ENCODE results near the gene AKAP17A.
"Not testable (repeated sequence)": the region's sequence is repeated elsewhere in the genome, so short reads cannot be mapped to it uniquely, and the experiment has no call there.

Gene AKAP17A

DNA sequence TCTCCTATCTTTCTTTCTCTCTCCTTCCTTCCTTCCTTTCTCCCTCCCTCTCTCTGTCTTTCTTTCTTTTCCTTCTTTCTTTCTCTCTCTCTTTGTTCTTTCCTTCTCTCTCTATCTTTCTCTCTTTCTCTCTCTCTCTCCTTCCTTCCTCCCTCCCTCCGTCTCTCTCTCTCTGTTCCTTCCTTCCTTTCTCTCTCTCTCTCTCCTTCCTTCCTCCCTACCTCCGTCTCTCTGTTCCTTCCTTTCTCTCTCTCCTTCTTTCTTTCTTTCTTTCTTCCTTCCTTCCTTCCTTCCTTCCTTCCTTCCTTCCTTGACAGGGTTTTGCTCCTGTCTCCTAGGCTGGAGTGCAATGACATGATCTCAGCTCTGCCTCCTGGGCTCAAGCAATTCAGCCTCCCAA is 30.2 kb upstream of the AKAP17A start:
- Histone ChIP-seq H3K4me2 (ENCODE audit: low read depth, low read length) (no peak overlapping the region), H3K9ac (ENCODE audit: low read length) (no peak overlapping the region), H3K4me3 (ENCODE audit: low read length) (no peak overlapping the region)

DNA sequence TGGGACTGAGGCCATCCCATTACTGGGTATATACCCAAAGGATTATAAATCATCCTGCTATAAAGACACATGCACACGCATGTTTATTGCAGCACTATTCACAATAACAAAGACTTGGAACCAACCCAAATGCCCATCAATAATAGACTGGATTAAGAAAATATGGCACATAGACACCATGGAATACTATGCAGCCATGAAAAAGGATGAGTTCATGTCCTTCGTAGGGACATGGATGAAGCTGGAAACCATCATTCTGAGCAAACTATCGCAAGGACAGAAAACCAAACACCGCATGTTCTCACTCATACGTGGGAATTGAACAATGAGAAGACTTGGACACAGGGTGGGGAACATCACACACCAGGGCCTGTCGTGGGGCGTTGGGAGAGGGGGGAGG is 27.3 kb upstream of the AKAP17A start:
- not testable (repeated sequence) for H2AFZ ChIP-seq (ENCODE audit: low read length); H3K4me2 ChIP-seq (ENCODE audit: low read depth, low read length); H3K27ac ChIP-seq (ENCODE audit: low read length); DNase-seq; H3K9me3 ChIP-seq (replicated peaks; ENCODE audit: insufficient read depth, low read length); H3K4me1 ChIP-seq (ENCODE audit: low read length); H3K27me3 ChIP-seq (replicated peaks; ENCODE audit: insufficient read depth, low read length); H3F3A ChIP-seq (ENCODE audit: insufficient read depth, low read length); H3K4me3 ChIP-seq (ENCODE audit: low read length); H3K36me3 ChIP-seq (replicated peaks; ENCODE audit: insufficient read depth, low read length); H4K20me1 ChIP-seq (ENCODE audit: insufficient read depth, low read length); H3K9me2 ChIP-seq (replicated peaks; ENCODE audit: insufficient read depth, low read length); H3K9ac ChIP-seq (ENCODE audit: low read length); H3K79me2 ChIP-seq (ENCODE audit: low read length)

More for the DNA sequence above, 30.2 kb upstream of the AKAP17A start:
- Histone ChIP-seq H3K27me3 (replicated peaks; ENCODE audit: insufficient read depth, low read length) (no peaks in the 10 kb centered on the region), H3K4me1 (ENCODE audit: low read length) (0 out of 2 replicates have a peak, but pooled peaks cover 4% of the 10 kb centered on the region), H3K79me2 (ENCODE audit: low read length) (no peaks in the 10 kb centered on the region), H2AFZ (ENCODE audit: low read length) (no peak overlapping the region), H3K9me2 (replicated peaks; ENCODE audit: insufficient read depth, low read length) (no peaks in the 10 kb centered on the region), H3K27ac (ENCODE audit: low read length) (no peak overlapping the region), H3K36me3 (replicated peaks; ENCODE audit: insufficient read depth, low read length) (no peaks in the 10 kb centered on the region), H3F3A (ENCODE audit: insufficient read depth, low read length) (no peaks in the 10 kb centered on the region), H4K20me1 (ENCODE audit: insufficient read depth, low read length) (no peaks in the 10 kb centered on the region), H3K9me3 (replicated peaks; ENCODE audit: insufficient read depth, low read length) (no peaks in the 10 kb centered on the region)
- TF ChIP-seq, protein P1, sequence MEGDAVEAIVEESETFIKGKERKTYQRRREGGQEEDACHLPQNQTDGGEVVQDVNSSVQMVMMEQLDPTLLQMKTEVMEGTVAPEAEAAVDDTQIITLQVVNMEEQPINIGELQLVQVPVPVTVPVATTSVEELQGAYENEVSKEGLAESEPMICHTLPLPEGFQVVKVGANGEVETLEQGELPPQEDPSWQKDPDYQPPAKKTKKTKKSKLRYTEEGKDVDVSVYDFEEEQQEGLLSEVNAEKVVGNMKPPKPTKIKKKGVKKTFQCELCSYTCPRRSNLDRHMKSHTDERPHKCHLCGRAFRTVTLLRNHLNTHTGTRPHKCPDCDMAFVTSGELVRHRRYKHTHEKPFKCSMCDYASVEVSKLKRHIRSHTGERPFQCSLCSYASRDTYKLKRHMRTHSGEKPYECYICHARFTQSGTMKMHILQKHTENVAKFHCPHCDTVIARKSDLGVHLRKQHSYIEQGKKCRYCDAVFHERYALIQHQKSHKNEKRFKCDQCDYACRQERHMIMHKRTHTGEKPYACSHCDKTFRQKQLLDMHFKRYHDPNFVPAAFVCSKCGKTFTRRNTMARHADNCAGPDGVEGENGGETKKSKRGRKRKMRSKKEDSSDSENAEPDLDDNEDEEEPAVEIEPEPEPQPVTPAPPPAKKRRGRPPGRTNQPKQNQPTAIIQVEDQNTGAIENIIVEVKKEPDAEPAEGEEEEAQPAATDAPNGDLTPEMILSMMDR (IDR thresholded peaks at IDR 0.05; ENCODE audit: low read length) = no peak
- TF ChIP-seq EZH2 (optimal IDR thresholded peaks at IDR 0.05; ENCODE audit: low read depth, low read length) (no peak), EZH2phosphoT487 (IDR thresholded peaks at IDR 0.05; ENCODE audit: low read length) (no peak)
- DNase-seq = no peak

DNA sequence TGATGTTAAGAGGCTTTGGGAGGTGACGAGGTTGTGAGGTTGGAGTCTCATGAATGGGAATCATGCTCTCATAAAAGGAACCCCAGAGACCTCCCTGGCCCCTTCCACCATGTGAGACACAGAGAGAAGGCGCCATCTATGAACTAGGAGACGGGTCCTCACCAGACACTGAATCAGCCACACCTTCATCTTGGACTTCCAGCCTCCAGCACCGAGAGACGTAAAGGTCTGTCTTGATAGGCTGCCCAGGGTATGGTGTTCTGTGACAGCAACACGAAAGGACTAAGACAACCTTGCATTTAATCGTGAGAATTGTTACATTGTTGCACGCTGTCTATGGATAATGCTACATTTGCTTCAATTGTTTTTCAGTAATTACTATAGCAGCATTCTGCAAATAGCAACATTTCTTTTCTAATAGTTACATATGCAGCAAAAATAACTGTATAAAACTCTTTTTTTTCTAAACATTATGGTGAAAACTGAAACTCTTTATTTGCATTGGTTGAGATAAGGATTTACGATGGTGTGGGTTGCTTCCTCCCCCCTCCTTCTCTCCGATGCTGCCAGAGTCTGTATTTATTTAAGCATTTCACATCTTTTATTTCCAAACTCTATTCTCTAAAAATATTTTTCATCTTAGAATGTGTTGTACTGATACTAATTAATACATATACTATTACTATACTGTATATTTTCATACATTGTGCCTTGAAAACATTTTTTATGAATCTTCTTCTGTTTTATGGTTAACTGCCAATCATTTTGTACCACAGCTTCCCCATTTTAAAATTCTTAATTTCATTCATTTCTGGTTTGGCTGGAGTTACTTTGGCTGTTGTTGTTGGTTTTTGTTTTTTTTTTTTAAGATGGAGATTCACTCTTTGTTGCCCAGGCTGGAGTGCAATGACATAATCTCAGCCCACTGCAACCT is 26.4 kb upstream of the AKAP17A start:
- no peak overlapping the region for H3K9ac ChIP-seq (ENCODE audit: low read length)
- no peak overlapping the region for H3K27ac ChIP-seq (ENCODE audit: low read length)
- DNase-seq = no peak
- no peaks in the 10 kb centered on the region for H3K79me2 ChIP-seq (ENCODE audit: low read length)
- 0 out of 2 replicates have a peak, but pooled peaks cover 4% of the 10 kb centered on the region for H3K4me1 ChIP-seq (ENCODE audit: low read length)
- H3K27me3 ChIP-seq (replicated peaks; ENCODE audit: insufficient read depth, low read length) = no peaks in the 10 kb centered on the region
- H3K36me3 ChIP-seq (replicated peaks; ENCODE audit: insufficient read depth, low read length) = no peaks in the 10 kb centered on the region
- TF ChIP-seq, protein P1 (IDR thresholded peaks at IDR 0.05; ENCODE audit: low read length) = no peak
- TF ChIP-seq EZH2phosphoT487 (IDR thresholded peaks at IDR 0.05; ENCODE audit: low read length) (no peak), EZH2 (optimal IDR thresholded peaks at IDR 0.05; ENCODE audit: low read depth, low read length) (no peak)
- no peaks in the 10 kb centered on the region for H3F3A ChIP-seq (ENCODE audit: insufficient read depth, low read length)
- H3K9me3 ChIP-seq (replicated peaks; ENCODE audit: insufficient read depth, low read length) = no peaks in the 10 kb centered on the region
- H2AFZ ChIP-seq (ENCODE audit: low read length) = no peak overlapping the region
- H3K4me3 ChIP-seq (ENCODE audit: low read length) = peak overlapping the region; percentile 11; the same call in 1 of the 2 replicates
- no peaks in the 10 kb centered on the region for H3K9me2 ChIP-seq (replicated peaks; ENCODE audit: insufficient read depth, low read length)
- peak overlapping the region; percentile 46; the same call in 1 of the 2 replicates for H3K4me2 ChIP-seq (ENCODE audit: low read depth, low read length)
- no peaks in the 10 kb centered on the region for H4K20me1 ChIP-seq (ENCODE audit: insufficient read depth, low read length)

DNA sequence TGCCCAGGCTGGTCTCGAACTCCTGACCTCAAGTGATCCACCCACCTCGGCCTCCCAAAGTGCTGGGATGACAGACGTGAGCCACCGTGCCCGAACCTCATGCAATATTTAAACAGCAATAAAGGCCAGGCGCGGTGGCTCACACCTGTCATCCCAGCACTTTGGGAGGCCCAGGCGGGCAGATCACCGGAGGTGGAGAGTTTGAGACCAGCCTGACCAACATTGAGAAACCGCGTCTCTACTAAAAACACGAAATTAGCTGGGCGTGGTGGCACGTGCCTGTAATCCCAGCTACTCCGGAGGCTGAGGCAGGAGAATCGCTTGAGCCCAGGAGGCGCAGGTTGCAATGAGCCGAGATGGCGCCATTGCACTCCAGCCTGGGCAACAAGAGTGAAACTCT is 17.2 kb upstream of the AKAP17A start:
- not testable (repeated sequence) for H3K4me1 ChIP-seq (ENCODE audit: low read length); H3K79me2 ChIP-seq (ENCODE audit: low read length); H2AFZ ChIP-seq (ENCODE audit: low read length)

More for the DNA sequence above, 17.2 kb upstream of the AKAP17A start:
- not testable (repeated sequence) for H3K27ac ChIP-seq (ENCODE audit: low read length); H3F3A ChIP-seq (ENCODE audit: insufficient read depth, low read length); H4K20me1 ChIP-seq (ENCODE audit: insufficient read depth, low read length); DNase-seq; H3K4me2 ChIP-seq (ENCODE audit: low read depth, low read length); H3K36me3 ChIP-seq (replicated peaks; ENCODE audit: insufficient read depth, low read length); H3K4me3 ChIP-seq (ENCODE audit: low read length); H3K9ac ChIP-seq (ENCODE audit: low read length); H3K27me3 ChIP-seq (replicated peaks; ENCODE audit: insufficient read depth, low read length); H3K9me2 ChIP-seq (replicated peaks; ENCODE audit: insufficient read depth, low read length); H3K9me3 ChIP-seq (replicated peaks; ENCODE audit: insufficient read depth, low read length)
